Parathyroid adenoma (tissue), 2 donors: ENCODE data around the gene MCM3.

Experiments
- H2AFZ ChIP-seq: fragments of 300-600 bp; sonication (generic); one replicate; pipeline ENCODE4 v1.7.0; 2017; ENCODE audit warnings: antibody characterized with exemption, mild to moderate bottlenecking
- H3K27ac ChIP-seq: fragments of 300-600 bp; sonication (generic); one replicate; pipeline ENCODE4 v1.7.0; 2017
- H3K27me3 ChIP-seq: fragments of 300-600 bp; sonication (generic); one replicate; pipeline ENCODE4 v1.7.0; 2017; ENCODE audit warnings: low read length; ENCODE audit not compliant: control insufficient read depth, insufficient read depth
- H3K36me3 ChIP-seq: fragments of 300-600 bp; sonication (generic); one replicate; pipeline ENCODE4 v1.7.0; 2017; ENCODE audit warnings: low read length; ENCODE audit not compliant: control insufficient read depth, insufficient read depth
- H3K4me1 ChIP-seq: fragments of 300-600 bp; sonication (generic); one replicate; pipeline ENCODE4 v1.7.0; 2017; ENCODE audit warnings: control low read depth
- H3K4me2 ChIP-seq: fragments of 300-600 bp; sonication (generic); one replicate; pipeline ENCODE4 v1.7.0; 2017; ENCODE audit warnings: low read length
- H3K4me3 ChIP-seq: fragments of 300-600 bp; sonication (generic); one replicate; pipeline ENCODE4 v1.7.0; 2017; ENCODE audit warnings: low read depth, low read length
- H3K79me2 ChIP-seq: fragments of 300-600 bp; sonication (generic); one replicate; pipeline ENCODE4 v1.7.0; 2017; ENCODE audit warnings: control low read depth
- H3K9ac ChIP-seq: fragments of 300-600 bp; sonication (generic); one replicate; pipeline ENCODE4 v1.7.0; 2017; ENCODE audit warnings: mild to moderate bottlenecking
- H3K9me3 ChIP-seq: fragments of 300-600 bp; sonication (generic); one replicate; pipeline ENCODE4 v1.7.0; 2017; ENCODE audit warnings: low read length; ENCODE audit not compliant: control insufficient read depth
- TF ChIP-seq, protein P1 (sequence below): fragments of 300-600 bp; sonication (generic); IDR thresholded peaks from one replicate; pipeline ENCODE4 v1.7.0; 2017; ENCODE audit warnings: antibody characterized with exemption, mild to moderate bottlenecking
- donor health status: primary hyperparathyroidism.

The MCM3 gene

GRCh38 chr6:52215787-52216186 lies 68.8 kb downstream of the MCM3 start:
- Histone ChIP-seq H3K4me3 (no peak overlapping the region), H3K27me3 (no peaks in the 10 kb centered on the region), H3K27ac (no peak overlapping the region), H3K36me3 (no peaks in the 10 kb centered on the region), H2AFZ (no peak overlapping the region), H3K79me2 (no peaks in the 10 kb centered on the region), H3K4me1 (no peaks in the 10 kb centered on the region), H3K9ac (no peak overlapping the region), H3K4me2 (no peak overlapping the region), H3K9me3 (no peaks in the 10 kb centered on the region)
- TF ChIP-seq, protein P1, sequence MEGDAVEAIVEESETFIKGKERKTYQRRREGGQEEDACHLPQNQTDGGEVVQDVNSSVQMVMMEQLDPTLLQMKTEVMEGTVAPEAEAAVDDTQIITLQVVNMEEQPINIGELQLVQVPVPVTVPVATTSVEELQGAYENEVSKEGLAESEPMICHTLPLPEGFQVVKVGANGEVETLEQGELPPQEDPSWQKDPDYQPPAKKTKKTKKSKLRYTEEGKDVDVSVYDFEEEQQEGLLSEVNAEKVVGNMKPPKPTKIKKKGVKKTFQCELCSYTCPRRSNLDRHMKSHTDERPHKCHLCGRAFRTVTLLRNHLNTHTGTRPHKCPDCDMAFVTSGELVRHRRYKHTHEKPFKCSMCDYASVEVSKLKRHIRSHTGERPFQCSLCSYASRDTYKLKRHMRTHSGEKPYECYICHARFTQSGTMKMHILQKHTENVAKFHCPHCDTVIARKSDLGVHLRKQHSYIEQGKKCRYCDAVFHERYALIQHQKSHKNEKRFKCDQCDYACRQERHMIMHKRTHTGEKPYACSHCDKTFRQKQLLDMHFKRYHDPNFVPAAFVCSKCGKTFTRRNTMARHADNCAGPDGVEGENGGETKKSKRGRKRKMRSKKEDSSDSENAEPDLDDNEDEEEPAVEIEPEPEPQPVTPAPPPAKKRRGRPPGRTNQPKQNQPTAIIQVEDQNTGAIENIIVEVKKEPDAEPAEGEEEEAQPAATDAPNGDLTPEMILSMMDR = no peak
